H1 (cell line): Measurements from ENCODE around the gene DAB2IP. TPM values are rescaled to one million over a fixed set of nuclear protein-coding genes. Genes with fewer than 3 reads are reported as not detected.

ENCODE experiments used
- KDM5A ChIP-seq: fragments of 200-600 bp; IDR thresholded peaks from 2 replicates; pipeline ENCODE4 v1.7.1; 2012; ENCODE audit warnings: mild to moderate bottlenecking, low read length, inconsistent platforms, mixed read lengths
- MAFK ChIP-seq: IDR thresholded peaks from 2 replicates; pipeline ENCODE4 v1.6.1; 2012; ENCODE audit warnings: low read depth, mild to moderate bottlenecking, improper control_type of control experiment, low read length
- POLR2A ChIP-seq, 2 experiments: IDR thresholded peaks; 1 replicate in 1 of 2; 2 replicates in 1 of 2; pipeline ENCODE4 v1.6.1; 2011; ENCODE audit warnings: low read depth in 2 of 2, low read length in 2 of 2, mild to moderate bottlenecking in 2 of 2; ENCODE audit errors: control extremely low read depth in 1 of 2
- SUZ12 ChIP-seq: fragments of 200-600 bp; sonication (generic); IDR thresholded peaks from 2 replicates; pipeline ENCODE4 v1.6.1; 2012; ENCODE audit warnings: mild to moderate bottlenecking, inconsistent platforms, low read length, moderate library complexity, mixed read lengths
- polyA plus RNA-seq, 7 experiments: library from polyadenylated mRNA; depleted of rRNA in 3 of 7; stranded (reverse) in 5 of 7; unstranded in 2 of 7; fragments of >200 nt in 5 of 7; fragments of 200-250 nt in 2 of 7; gene quantifications; 1 replicate in 5 of 7; 2 replicates in 1 of 7; 4 replicates in 1 of 7; pipeline versions ENCODE4 v1.2.1 to v1.2.3, GENCODE V29; 2011 to 2013; ENCODE audit warnings: missing spikeins in 2 of 7, mixed read lengths in 2 of 7
- total RNA-seq: library from RNA; stranded (reverse); fragmentation: NEBNext Ultra II Directional; extraction: Animal tissue kit (Norgen Biotek cat#: 25700); gene quantifications from 2 replicates; pipeline ENCODE4 v1.2.1, GENCODE V29; 2021

Gene DAB2IP
- total and polyA plus RNA-seq, 2 of the 8 experiments (the other 6 are each of a cell fraction or from before 2014, with no cell fraction given): 19.7 to 39.5 TPM

DNA sequence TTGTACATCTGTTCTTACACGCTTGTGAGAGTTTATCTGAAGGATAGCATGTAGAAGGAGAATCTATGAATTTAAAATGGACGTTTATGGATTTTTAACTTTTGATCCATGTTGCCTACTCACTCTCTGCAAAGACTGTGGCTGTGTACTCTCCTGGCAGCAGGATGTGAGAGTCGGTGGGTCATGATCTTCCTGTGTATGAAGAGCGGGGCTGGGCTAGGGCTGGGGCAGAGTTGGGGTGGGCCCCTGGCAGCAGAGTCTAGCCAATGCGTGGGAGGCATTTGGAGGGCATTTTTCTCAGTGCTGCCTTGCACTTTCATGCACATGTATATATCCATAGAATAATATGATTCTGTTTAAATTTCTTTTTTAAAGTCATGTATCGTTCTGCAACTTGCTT, 24.0 kb upstream of the DAB2IP start (continued):
- TF ChIP-seq MAFK: no peak
- no peak for TF ChIP-seq SUZ12
- TF ChIP-seq POLR2A (IDR thresholded peaks at IDR 0.05; ENCODE audit: control extremely low read depth in 1 of 2, low read depth in 2 of 2, low read length in 2 of 2): no peak
- TF ChIP-seq KDM5A: no peak
